HEK293 (cell line): ENCODE results near the gene SLC34A3.

Experiments used
- CTCF ChIA-PET: fragments of 350-600 bp; formaldehyde crosslinking; extraction: SDS; loops from one replicate; lab custom pipeline; 2021; ENCODE audit warnings: antibody characterized with exemption; lab: Yijun Ruan, JAX
- POLR2A ChIA-PET: fragments of 300-600 bp; formaldehyde crosslinking; extraction: SDS; loops from one replicate; lab custom pipeline; 2020; ENCODE audit warnings: antibody characterized with exemption, inconsistent platforms; lab: Yijun Ruan, JAX
- H3K27ac ChIP-seq: fragments of 200-500 bp; sonication (Bioruptor generic); 2 replicates; pipeline ENCODE4 v1.5.1; 2014; ENCODE audit warnings: low read depth, low read length, control low read depth, inconsistent platforms; ENCODE audit errors: extremely low read depth
- H3K36me3 ChIP-seq, 2 experiments: fragments of 200-500 bp in 1 of 2; sonication (Bioruptor generic) in 1 of 2; 1 replicate in 1 of 2; 2 replicates in 1 of 2; pipeline ENCODE4 v1.5.1; 2014 to 2017; ENCODE audit warnings: inconsistent platforms in 2 of 2, low read length in 2 of 2; ENCODE audit not compliant: control insufficient read depth in 2 of 2, insufficient read depth in 1 of 2
- H3K4me1 ChIP-seq: fragments of 200-500 bp; sonication (Bioruptor generic); 2 replicates; pipeline ENCODE4 v1.5.1; 2014; ENCODE audit warnings: mild to moderate bottlenecking, low read length, inconsistent platforms; ENCODE audit not compliant: control insufficient read depth, insufficient read depth
- H3K4me3 ChIP-seq: 2 replicates; pipeline ENCODE4 v1.5.1; 2011; ENCODE audit warnings: low read depth, mild to moderate bottlenecking, control low read depth, low read length, moderate library complexity
- H3K9me3 ChIP-seq: fragments of 200-500 bp; sonication (Bioruptor generic); 2 replicates; pipeline ENCODE4 v1.5.1; 2014; ENCODE audit warnings: low read depth, low read length, inconsistent platforms; ENCODE audit not compliant: control insufficient read depth, insufficient read depth
- GLIS2 ChIP-seq: fragments of 450-650 bp; formaldehyde crosslinking; IDR thresholded peaks from 2 replicates; pipeline ENCODE4 v1.5.1; 2016; ENCODE audit warnings: missing biosample characterization, missing genetic modification characterization
- SCRT1 ChIP-seq: fragments of 450-650 bp; formaldehyde crosslinking; IDR thresholded peaks from 2 replicates; pipeline ENCODE4 v1.5.1; 2016; ENCODE audit warnings: missing biosample characterization, missing genetic modification characterization, borderline replicate concordance
- SCRT2 ChIP-seq: fragments of 450-650 bp; formaldehyde crosslinking; IDR thresholded peaks from 2 replicates; pipeline ENCODE4 v1.5.1; 2016; ENCODE audit warnings: missing biosample characterization, missing genetic modification characterization
- ZNF521 ChIP-seq: fragments of 450-650 bp; formaldehyde crosslinking; IDR thresholded peaks from 2 replicates; pipeline ENCODE4 v1.5.1; 2017; ENCODE audit warnings: missing biosample characterization, mild to moderate bottlenecking, missing genetic modification characterization
- ZNF561 ChIP-seq: fragments of 450-650 bp; IDR thresholded peaks from 2 replicates; pipeline ENCODE4 v1.5.1; 2018; ENCODE audit warnings: missing biosample characterization, missing genetic modification characterization, borderline replicate concordance
- ZNF571 ChIP-seq: fragments of 450-650 bp; formaldehyde crosslinking; IDR thresholded peaks from 2 replicates; pipeline ENCODE4 v1.5.0; 2017; ENCODE audit warnings: missing biosample characterization, missing genetic modification characterization
- ZNF600 ChIP-seq: fragments of 450-650 bp; formaldehyde crosslinking; IDR thresholded peaks from 2 replicates; pipeline ENCODE4 v1.5.1; 2016; ENCODE audit warnings: missing biosample characterization, missing genetic modification characterization
- TF ChIP-seq, protein P1 (sequence below): fragments of 450-650 bp; formaldehyde crosslinking; IDR thresholded peaks from 2 replicates; pipeline ENCODE4 v1.5.1; 2017; ENCODE audit warnings: missing biosample characterization, missing genetic modification characterization
- TF ChIP-seq, protein P2 (sequence below): fragments of 450-650 bp; formaldehyde crosslinking; IDR thresholded peaks from 2 replicates; pipeline ENCODE4 v1.5.1; 2016; ENCODE audit warnings: missing biosample characterization, missing genetic modification characterization
- TF ChIP-seq, protein P3 (sequence below): fragments of 450-650 bp; formaldehyde crosslinking; IDR thresholded peaks from 2 replicates; pipeline ENCODE4 v1.5.1; 2016; ENCODE audit warnings: missing biosample characterization, missing genetic modification characterization, borderline replicate concordance
- TF ChIP-seq, protein P4 (sequence below): fragments of 450-650 bp; formaldehyde crosslinking; IDR thresholded peaks from 2 replicates; pipeline ENCODE4 v1.5.1; 2016; ENCODE audit warnings: missing biosample characterization, missing genetic modification characterization
- TF ChIP-seq, protein P5 (sequence below): fragments of 450-650 bp; formaldehyde crosslinking; IDR thresholded peaks from 2 replicates; pipeline ENCODE4 v1.5.1; 2016; ENCODE audit warnings: missing biosample characterization, missing genetic modification characterization

Gene SLC34A3

DNA sequence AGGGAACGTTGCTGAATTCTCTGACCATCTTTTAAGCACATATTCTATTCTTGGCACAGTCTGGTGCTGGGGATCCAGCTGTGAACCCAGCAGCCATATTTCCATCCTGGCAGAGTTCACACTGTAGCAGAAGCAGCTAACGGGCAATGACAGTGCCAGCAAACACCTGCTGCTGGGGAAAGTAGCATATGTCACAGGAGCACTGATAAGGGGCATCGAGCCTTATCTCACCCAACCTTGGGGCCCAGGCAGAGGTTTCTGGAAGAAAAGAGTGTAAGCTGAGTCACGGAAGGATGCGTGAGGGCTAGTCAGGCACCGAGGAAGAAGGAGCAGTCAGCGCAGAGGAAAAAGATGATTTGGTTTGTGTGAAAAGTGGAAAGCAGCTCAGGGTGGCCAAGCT, 24.1 kb upstream of the SLC34A3 start (continued):
- TF ChIP-seq, protein P1, sequence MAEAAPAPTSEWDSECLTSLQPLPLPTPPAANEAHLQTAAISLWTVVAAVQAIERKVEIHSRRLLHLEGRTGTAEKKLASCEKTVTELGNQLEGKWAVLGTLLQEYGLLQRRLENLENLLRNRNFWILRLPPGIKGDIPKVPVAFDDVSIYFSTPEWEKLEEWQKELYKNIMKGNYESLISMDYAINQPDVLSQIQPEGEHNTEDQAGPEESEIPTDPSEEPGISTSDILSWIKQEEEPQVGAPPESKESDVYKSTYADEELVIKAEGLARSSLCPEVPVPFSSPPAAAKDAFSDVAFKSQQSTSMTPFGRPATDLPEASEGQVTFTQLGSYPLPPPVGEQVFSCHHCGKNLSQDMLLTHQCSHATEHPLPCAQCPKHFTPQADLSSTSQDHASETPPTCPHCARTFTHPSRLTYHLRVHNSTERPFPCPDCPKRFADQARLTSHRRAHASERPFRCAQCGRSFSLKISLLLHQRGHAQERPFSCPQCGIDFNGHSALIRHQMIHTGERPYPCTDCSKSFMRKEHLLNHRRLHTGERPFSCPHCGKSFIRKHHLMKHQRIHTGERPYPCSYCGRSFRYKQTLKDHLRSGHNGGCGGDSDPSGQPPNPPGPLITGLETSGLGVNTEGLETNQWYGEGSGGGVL (tag by site-specific recombination) = no peak
- TF ChIP-seq, protein P2, sequence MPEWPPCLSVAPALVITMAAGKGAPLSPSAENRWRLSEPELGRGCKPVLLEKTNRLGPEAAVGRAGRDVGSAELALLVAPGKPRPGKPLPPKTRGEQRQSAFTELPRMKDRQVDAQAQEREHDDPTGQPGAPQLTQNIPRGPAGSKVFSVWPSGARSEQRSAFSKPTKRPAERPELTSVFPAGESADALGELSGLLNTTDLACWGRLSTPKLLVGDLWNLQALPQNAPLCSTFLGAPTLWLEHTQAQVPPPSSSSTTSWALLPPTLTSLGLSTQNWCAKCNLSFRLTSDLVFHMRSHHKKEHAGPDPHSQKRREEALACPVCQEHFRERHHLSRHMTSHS (tag by site-specific recombination) = no peak
- TF ChIP-seq ZNF561 (tag by site-specific recombination) = no peak
- TF ChIP-seq, protein P3, sequence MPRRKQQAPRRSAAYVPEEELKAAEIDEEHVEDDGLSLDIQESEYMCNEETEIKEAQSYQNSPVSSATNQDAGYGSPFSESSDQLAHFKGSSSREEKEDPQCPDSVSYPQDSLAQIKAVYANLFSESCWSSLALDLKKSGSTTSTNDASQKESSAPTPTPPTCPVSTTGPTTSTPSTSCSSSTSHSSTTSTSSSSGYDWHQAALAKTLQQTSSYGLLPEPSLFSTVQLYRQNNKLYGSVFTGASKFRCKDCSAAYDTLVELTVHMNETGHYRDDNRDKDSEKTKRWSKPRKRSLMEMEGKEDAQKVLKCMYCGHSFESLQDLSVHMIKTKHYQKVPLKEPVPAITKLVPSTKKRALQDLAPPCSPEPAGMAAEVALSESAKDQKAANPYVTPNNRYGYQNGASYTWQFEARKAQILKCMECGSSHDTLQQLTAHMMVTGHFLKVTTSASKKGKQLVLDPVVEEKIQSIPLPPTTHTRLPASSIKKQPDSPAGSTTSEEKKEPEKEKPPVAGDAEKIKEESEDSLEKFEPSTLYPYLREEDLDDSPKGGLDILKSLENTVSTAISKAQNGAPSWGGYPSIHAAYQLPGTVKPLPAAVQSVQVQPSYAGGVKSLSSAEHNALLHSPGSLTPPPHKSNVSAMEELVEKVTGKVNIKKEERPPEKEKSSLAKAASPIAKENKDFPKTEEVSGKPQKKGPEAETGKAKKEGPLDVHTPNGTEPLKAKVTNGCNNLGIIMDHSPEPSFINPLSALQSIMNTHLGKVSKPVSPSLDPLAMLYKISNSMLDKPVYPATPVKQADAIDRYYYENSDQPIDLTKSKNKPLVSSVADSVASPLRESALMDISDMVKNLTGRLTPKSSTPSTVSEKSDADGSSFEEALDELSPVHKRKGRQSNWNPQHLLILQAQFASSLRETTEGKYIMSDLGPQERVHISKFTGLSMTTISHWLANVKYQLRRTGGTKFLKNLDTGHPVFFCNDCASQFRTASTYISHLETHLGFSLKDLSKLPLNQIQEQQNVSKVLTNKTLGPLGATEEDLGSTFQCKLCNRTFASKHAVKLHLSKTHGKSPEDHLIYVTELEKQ (tag by site-specific recombination) = no peak
- no peak for TF ChIP-seq ZNF600 (tag by site-specific recombination)

DNA sequence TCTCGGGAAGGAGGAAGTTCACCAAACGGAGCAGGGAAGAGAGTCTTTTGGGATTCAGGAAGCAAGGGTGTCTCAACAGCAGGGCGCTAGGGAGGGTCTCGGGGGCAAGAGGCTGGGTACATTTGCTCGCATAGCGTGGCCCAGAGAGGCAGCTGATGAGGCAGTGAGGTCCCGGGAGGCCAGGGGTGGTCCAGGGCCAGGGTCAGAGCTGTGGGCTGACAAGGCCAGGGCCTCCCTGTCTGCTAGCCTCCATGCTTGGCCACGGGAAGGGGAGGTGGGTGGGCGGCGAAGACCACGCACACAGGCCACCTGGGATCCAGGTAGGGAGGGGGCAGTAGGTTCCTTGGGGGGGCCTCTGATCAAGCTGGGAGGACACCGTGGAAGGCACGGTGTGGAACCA, 19.2 kb upstream of the SLC34A3 start:
- H3K9me3 ChIP-seq = no peaks in the 10 kb centered on the region
- H3K4me1 ChIP-seq = no peaks in the 10 kb centered on the region
- no peak overlapping the region for H3K4me3 ChIP-seq
- H3K36me3 ChIP-seq = peaks cover 10 to 81% of the 10 kb centered on the region in 2 experiments; a peak in 2 of 3 replicates
- POLR2A ChIA-PET = interaction anchor here (0.6 to 16.6 kb wide), 6 partner anchors 10 to 125 kb away, joined by 3 to 304 read pairs (median 4); partner anchors contain the start of genes CYSRT1, MAN1B1, RNF208 and RNF224
- no peak overlapping the region for H3K27ac ChIP-seq
- TF ChIP-seq ZNF571 (tag by site-specific recombination) (no peak), GLIS2 (tag by site-specific recombination) (peak; percentile 51; the same call in 1 of the 2 replicates)
- CTCF ChIA-PET = no interaction called here

DNA sequence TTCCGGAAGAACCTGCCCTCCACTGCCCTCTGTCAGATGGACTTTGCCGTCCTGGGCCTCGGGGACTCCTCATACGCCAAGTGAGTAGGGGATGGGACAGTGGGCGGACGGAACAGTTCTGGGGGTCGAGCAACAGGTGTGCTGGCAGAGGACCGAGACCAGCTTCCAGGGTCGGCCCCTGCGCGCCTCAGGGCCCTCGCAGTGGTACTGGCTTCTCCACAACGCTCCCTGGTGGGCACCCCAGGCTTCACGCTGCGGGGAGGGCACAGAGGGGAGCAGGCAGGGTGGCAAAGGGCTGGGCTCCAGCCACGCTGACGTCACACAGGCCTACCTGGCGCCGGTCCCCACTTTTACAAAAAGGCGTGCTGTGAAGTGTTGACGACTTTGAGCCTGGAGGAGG, 18.2 kb upstream of the SLC34A3 start:
- ChIA-PET POLR2A (interaction anchor here (1.0 to 16.6 kb wide), 4 partner anchors 9 to 126 kb away, joined by 4 to 304 read pairs (median 8); partner anchors contain the start of genes CYSRT1, MAN1B1, RNF208 and RNF224), CTCF (no interaction called here)
- H3K36me3 ChIP-seq = peaks cover 10 to 80% of the 10 kb centered on the region in 2 experiments; a peak in 2 of 3 replicates
- H3K27ac ChIP-seq = no peak overlapping the region
- H3K4me1 ChIP-seq = no peaks in the 10 kb centered on the region
- H3K9me3 ChIP-seq = no peaks in the 10 kb centered on the region
- TF ChIP-seq SCRT2 (tag by site-specific recombination) (peak; percentile 91), SCRT1 (tag by site-specific recombination) (peak; percentile 31; the same call in 1 of the 2 replicates), ZNF521 (tag by site-specific recombination) (no peak)
- TF ChIP-seq, protein P4, sequence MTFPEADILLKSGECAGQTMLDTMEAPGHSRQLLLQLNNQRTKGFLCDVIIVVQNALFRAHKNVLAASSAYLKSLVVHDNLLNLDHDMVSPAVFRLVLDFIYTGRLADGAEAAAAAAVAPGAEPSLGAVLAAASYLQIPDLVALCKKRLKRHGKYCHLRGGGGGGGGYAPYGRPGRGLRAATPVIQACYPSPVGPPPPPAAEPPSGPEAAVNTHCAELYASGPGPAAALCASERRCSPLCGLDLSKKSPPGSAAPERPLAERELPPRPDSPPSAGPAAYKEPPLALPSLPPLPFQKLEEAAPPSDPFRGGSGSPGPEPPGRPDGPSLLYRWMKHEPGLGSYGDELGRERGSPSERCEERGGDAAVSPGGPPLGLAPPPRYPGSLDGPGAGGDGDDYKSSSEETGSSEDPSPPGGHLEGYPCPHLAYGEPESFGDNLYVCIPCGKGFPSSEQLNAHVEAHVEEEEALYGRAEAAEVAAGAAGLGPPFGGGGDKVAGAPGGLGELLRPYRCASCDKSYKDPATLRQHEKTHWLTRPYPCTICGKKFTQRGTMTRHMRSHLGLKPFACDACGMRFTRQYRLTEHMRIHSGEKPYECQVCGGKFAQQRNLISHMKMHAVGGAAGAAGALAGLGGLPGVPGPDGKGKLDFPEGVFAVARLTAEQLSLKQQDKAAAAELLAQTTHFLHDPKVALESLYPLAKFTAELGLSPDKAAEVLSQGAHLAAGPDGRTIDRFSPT (tag by site-specific recombination) = 0 out of 2 replicates have a peak, but pooled peaks have one; percentile 16
- TF ChIP-seq, protein P5, sequence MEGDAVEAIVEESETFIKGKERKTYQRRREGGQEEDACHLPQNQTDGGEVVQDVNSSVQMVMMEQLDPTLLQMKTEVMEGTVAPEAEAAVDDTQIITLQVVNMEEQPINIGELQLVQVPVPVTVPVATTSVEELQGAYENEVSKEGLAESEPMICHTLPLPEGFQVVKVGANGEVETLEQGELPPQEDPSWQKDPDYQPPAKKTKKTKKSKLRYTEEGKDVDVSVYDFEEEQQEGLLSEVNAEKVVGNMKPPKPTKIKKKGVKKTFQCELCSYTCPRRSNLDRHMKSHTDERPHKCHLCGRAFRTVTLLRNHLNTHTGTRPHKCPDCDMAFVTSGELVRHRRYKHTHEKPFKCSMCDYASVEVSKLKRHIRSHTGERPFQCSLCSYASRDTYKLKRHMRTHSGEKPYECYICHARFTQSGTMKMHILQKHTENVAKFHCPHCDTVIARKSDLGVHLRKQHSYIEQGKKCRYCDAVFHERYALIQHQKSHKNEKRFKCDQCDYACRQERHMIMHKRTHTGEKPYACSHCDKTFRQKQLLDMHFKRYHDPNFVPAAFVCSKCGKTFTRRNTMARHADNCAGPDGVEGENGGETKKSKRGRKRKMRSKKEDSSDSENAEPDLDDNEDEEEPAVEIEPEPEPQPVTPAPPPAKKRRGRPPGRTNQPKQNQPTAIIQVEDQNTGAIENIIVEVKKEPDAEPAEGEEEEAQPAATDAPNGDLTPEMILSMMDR (tag by site-specific recombination) = 0 out of 2 replicates have a peak, but pooled peaks have one; percentile 24
- no peak overlapping the region for H3K4me3 ChIP-seq
